SK-N-SH (cell line): Measurements from ENCODE around the gene PKDCC.

Source experiments
- CTCF ChIP-seq: fragments of 200-600 bp; sonication (generic); IDR thresholded peaks from 2 replicates; pipeline ENCODE4 v1.6.1; 2017; ENCODE audit warnings: antibody characterized with exemption, mild to moderate bottlenecking, moderate library complexity
- MAX ChIP-seq: IDR thresholded peaks from 2 replicates; pipeline ENCODE4 v1.4.0; 2012; ENCODE audit warnings: low read depth
- NRF1 ChIP-seq: IDR thresholded peaks from 2 replicates; pipeline ENCODE4 v1.6.1; 2012; ENCODE audit warnings: low read depth, mild to moderate bottlenecking, low read length
- RAD21 ChIP-seq: IDR thresholded peaks from 2 replicates; pipeline ENCODE4 v1.6.1; 2012; ENCODE audit warnings: mild to moderate bottlenecking, low read length
- REST ChIP-seq: IDR thresholded peaks from 2 replicates; pipeline ENCODE4 v1.6.1; 2012; ENCODE audit warnings: mild to moderate bottlenecking, low read depth, low read length, moderate library complexity
- TCF12 ChIP-seq: IDR thresholded peaks from 2 replicates; pipeline ENCODE4 v1.4.0; 2012

- no peak for TF ChIP-seq CTCF
- no peak for TF ChIP-seq NRF1
- TF ChIP-seq MAX: no peak
- no peak for TF ChIP-seq TCF12
- TF ChIP-seq REST: no peak
- no peak for TF ChIP-seq RAD21
These were observed 44.5 kb downstream of the PKDCC start for GRCh38 chr2:42092084-42092996.
